Tibial nerve (tissue), 4 donors: ENCODE measurements around the gene RBKS. TPM values are rescaled to one million over a fixed set of nuclear protein-coding genes. Genes with fewer than 3 reads are reported as not detected.
"Not testable (repeated sequence)": the region's sequence is repeated elsewhere in the genome, so short reads cannot be mapped to it uniquely, and the experiment has no call there.

Source experiments
- DNase-seq, 2 donors: peaks; one replicate each; pipeline ENCODE4 v3.0.0-alpha.2; 2019; ENCODE audit warnings: low spot score in 2 of 2
- H3K27ac ChIP-seq, 4 donors: fragments of 200-600 bp; sonication (generic) in 3 of 4; one replicate each; pipeline ENCODE4 v1.5.1; 2017 to 2019; ENCODE audit warnings: mild to moderate bottlenecking in 1 of 4
- H3K27me3 ChIP-seq, 2 donors: fragments of 200-600 bp; sonication (generic) in 1 of 2; one replicate each; pipeline versions ENCODE4 v1.5.1 to v1.6.0; 2017 to 2019
- H3K36me3 ChIP-seq, 3 donors: fragments of 200-600 bp; sonication (generic); one replicate each; pipeline ENCODE4 v1.5.1; 2018 to 2019
- H3K4me1 ChIP-seq, 4 donors: fragments of 200-600 bp; sonication (generic) in 3 of 4; one replicate each; pipeline ENCODE4 v1.5.1; 2017 to 2019
- H3K4me3 ChIP-seq, 4 donors: fragments of 200-600 bp; sonication (generic) in 3 of 4; one replicate each; pipeline ENCODE4 v1.5.1; 2017 to 2019; ENCODE audit warnings: mild to moderate bottlenecking in 1 of 4, moderate library complexity in 1 of 4
- H3K9me3 ChIP-seq, 4 donors: fragments of 200-600 bp; sonication (generic) in 3 of 4; one replicate each; pipeline ENCODE4 v1.5.1; 2017 to 2019
- EP300 ChIP-seq, 2 donors: sonication (generic); formaldehyde crosslinking; IDR thresholded peaks; one replicate each; pipeline ENCODE4 v1.6.1; 2017; ENCODE audit warnings: antibody characterized with exemption in 2 of 2, mild to moderate bottlenecking in 1 of 2
- POLR2A ChIP-seq, 2 donors: fragments of 450-650 bp; IDR thresholded peaks; one replicate each; pipeline ENCODE4 v1.6.1; 2017; ENCODE audit warnings: antibody characterized with exemption in 2 of 2, mild to moderate bottlenecking in 2 of 2, moderate library complexity in 2 of 2
- WGBS, 2 donors: methylation state at CpG; one replicate each; pipeline ENCODE4 v1.1.5; 2018; 5-methylcytosine and 5-hydroxymethylcytosine counted together
- total RNA-seq, 4 donors: library from RNA; depleted of rRNA; stranded (reverse); fragments of >200 nt; gene quantifications; one replicate each; pipeline ENCODE4 v1.1.0, GENCODE V29; 2016
- TF ChIP-seq, protein P1 (sequence below), 5 experiments: fragments of 200-600 bp in 3 of 5; fragments of 450-650 bp in 2 of 5; sonication (generic) in 3 of 5; IDR thresholded peaks; one replicate each; pipeline ENCODE4 v1.5.1; 2016 to 2019; ENCODE audit warnings: antibody characterized with exemption in 5 of 5, mild to moderate bottlenecking in 3 of 5, moderate library complexity in 2 of 5

Gene RBKS
- total RNA-seq, 4 donors from 2014 or later: 1.2 to 8.1 (median 4.4) TPM

DNA sequence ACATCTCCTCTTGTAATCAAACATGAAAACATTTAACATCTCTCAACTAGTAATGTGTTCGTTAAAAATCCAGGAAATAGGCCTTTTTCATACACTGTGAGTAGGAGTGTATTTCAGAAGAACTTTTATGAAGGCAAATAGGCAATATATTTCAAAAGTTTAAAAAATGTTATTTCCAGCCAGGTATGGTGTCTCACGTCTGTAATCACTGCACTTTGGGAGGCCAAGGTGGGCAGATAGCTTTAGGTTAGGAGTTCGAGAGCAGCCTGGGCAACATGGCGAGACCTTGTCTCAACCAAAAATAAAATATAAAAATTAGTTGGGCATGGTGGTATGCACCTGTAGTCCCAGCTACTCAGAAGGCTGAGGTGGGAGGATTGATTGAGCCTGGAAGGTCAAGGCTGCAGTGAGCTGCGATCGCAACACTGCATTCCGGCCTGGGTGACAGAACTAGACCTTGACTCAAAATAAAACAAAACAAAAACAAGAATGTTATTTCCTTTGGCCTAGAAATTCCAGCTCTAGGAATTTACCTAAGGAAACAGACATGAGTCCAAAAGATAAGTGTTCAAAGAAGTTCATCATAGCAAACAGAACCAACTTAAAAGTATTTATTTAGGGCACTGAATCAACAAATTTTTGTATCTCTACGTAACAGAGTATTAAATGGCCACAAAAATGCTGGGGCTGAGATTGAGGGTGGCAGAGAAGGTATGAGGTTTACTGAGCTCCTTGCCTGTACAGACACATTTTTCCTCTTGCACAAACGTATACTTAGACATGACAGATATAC, 14.9 kb downstream of the RBKS start:
- H3K4me1 ChIP-seq: no peaks in the 10 kb centered on the region
- H3K9me3 ChIP-seq: peaks cover 0 to 11% (median 0%) of the 10 kb centered on the region in 4 donors
- H3K4me3 ChIP-seq: no peak overlapping the region
- DNase-seq: no peak
- H3K27me3 ChIP-seq: no peaks in the 10 kb centered on the region
- peaks cover 0 to 4% (median 0%) of the 10 kb centered on the region in 3 donors for H3K36me3 ChIP-seq
- H3K27ac ChIP-seq: no peak overlapping the region
- no peak for TF ChIP-seq EP300 (IDR thresholded peaks at IDR 0.05)
- TF ChIP-seq, protein P1, sequence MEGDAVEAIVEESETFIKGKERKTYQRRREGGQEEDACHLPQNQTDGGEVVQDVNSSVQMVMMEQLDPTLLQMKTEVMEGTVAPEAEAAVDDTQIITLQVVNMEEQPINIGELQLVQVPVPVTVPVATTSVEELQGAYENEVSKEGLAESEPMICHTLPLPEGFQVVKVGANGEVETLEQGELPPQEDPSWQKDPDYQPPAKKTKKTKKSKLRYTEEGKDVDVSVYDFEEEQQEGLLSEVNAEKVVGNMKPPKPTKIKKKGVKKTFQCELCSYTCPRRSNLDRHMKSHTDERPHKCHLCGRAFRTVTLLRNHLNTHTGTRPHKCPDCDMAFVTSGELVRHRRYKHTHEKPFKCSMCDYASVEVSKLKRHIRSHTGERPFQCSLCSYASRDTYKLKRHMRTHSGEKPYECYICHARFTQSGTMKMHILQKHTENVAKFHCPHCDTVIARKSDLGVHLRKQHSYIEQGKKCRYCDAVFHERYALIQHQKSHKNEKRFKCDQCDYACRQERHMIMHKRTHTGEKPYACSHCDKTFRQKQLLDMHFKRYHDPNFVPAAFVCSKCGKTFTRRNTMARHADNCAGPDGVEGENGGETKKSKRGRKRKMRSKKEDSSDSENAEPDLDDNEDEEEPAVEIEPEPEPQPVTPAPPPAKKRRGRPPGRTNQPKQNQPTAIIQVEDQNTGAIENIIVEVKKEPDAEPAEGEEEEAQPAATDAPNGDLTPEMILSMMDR (IDR thresholded peaks at IDR 0.05): no peak
- TF ChIP-seq POLR2A (IDR thresholded peaks at IDR 0.05): no peak
- 77 to 82% methylated on average over 9 of the region's 9 CpGs for WGBS, 2 donors

DNA sequence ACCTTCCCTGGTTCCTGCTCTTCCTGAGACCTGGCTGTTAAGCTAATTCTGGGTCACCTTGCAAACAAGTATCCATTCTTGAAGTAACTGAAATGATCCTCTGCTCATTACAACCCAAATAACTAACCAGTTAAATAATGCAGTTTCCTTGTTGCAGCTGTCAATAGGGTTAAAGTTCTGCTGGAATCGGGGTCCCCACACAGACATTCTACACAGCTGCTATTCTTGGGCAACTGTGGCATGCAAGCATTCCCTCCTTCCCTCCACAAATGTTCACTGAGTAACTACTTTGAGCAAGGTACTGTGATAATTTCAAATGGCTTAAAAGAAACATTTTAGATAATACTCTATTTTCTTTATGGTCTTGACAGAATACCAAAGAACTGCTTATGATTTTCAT, 17.1 kb downstream of the RBKS start:
- no peak for DNase-seq
- H3K4me1 ChIP-seq: no peaks in the 10 kb centered on the region
- H3K27me3 ChIP-seq: no peaks in the 10 kb centered on the region
- no peak overlapping the region for H3K27ac ChIP-seq
- no peak overlapping the region for H3K4me3 ChIP-seq
- H3K36me3 ChIP-seq: peaks cover 0 to 4% (median 0%) of the 10 kb centered on the region in 3 donors
- TF ChIP-seq, protein P1 (IDR thresholded peaks at IDR 0.05): no peak
- TF ChIP-seq POLR2A (IDR thresholded peaks at IDR 0.05) (no peak), EP300 (IDR thresholded peaks at IDR 0.05) (no peak)
- 30 to 38% methylated on average over 1 of the region's 1 CpG for WGBS, 2 donors
- H3K9me3 ChIP-seq: peaks cover 0 to 11% (median 0%) of the 10 kb centered on the region in 4 donors

GRCh38 chr2:27871802-27872201, 18.4 kb downstream of the RBKS start:
- H3K27ac ChIP-seq: no peak overlapping the region
- no peaks in the 10 kb centered on the region for H3K27me3 ChIP-seq
- H3K9me3 ChIP-seq: peaks cover 0 to 10% (median 0%) of the 10 kb centered on the region in 4 donors
- H3K36me3 ChIP-seq: peaks cover 0 to 4% (median 0%) of the 10 kb centered on the region in 3 donors
- no peak for TF ChIP-seq POLR2A (IDR thresholded peaks at IDR 0.05)
- H3K4me1 ChIP-seq: no peaks in the 10 kb centered on the region
- 89 to 91% methylated on average over 3 of the region's 3 CpGs for WGBS, 2 donors
- H3K4me3 ChIP-seq: no peak overlapping the region
- no peak for DNase-seq

GRCh38 chr2:27870724-27871123, 19.5 kb downstream of the RBKS start:
- no peak for DNase-seq
- Histone ChIP-seq H3K4me3 (no peak overlapping the region), H3K27ac (no peak overlapping the region), H3K9me3 (peaks cover 0 to under 1% (median 0%) of the 10 kb centered on the region in 4 donors), H3K36me3 (peaks cover 0 to 1% (median 0%) of the 10 kb centered on the region in 3 donors), H3K4me1 (no peaks in the 10 kb centered on the region), H3K27me3 (no peaks in the 10 kb centered on the region)
- TF ChIP-seq EP300 (IDR thresholded peaks at IDR 0.05): no peak
- WGBS, 2 donors: 76 to 89% methylated on average over 3 of the region's 3 CpGs

- WGBS, 2 donors: 90 to 92% methylated on average over 6 of the region's 6 CpGs
- H3K9me3 ChIP-seq: no peaks in the 10 kb centered on the region
- TF ChIP-seq POLR2A (IDR thresholded peaks at IDR 0.05) (no peak), EP300 (IDR thresholded peaks at IDR 0.05) (no peak)
- TF ChIP-seq, protein P1 (IDR thresholded peaks at IDR 0.05): no peak
- no peak overlapping the region for H3K4me3 ChIP-seq
- no peak for DNase-seq
- no peaks in the 10 kb centered on the region for H3K36me3 ChIP-seq
- H3K27me3 ChIP-seq: no peaks in the 10 kb centered on the region
- no peak overlapping the region for H3K27ac ChIP-seq
- H3K4me1 ChIP-seq: no peaks in the 10 kb centered on the region
These were observed 20.4 kb downstream of the RBKS start for GRCh38 chr2:27869763-27870162.

- no peak for DNase-seq
- H3K4me3 ChIP-seq: no peak overlapping the region
- no peaks in the 10 kb centered on the region for H3K36me3 ChIP-seq
- TF ChIP-seq, protein P1 (IDR thresholded peaks at IDR 0.05): no peak
- no peak for TF ChIP-seq POLR2A (IDR thresholded peaks at IDR 0.05)
- no peak for TF ChIP-seq EP300 (IDR thresholded peaks at IDR 0.05)
- H3K9me3 ChIP-seq: no peaks in the 10 kb centered on the region
- H3K27me3 ChIP-seq: no peaks in the 10 kb centered on the region
- no peaks in the 10 kb centered on the region for H3K4me1 ChIP-seq
- H3K27ac ChIP-seq: no peak overlapping the region
- 55 to 61% methylated on average over 1 of the region's 1 CpG for WGBS, 2 donors
These were observed 23.9 kb downstream of the RBKS start for GRCh38 chr2:27866237-27866636.

GRCh38 chr2:27863955-27864354, 26.2 kb downstream of the RBKS start:
- not testable (repeated sequence) for H3K27me3 ChIP-seq, H3K36me3 ChIP-seq, H3K27ac ChIP-seq, H3K4me1 ChIP-seq, H3K9me3 ChIP-seq, H3K4me3 ChIP-seq, DNase-seq
- WGBS, 2 donors: 82 to 96% methylated on average over 5 of the region's 5 CpGs
